ENCODE measurements around the gene MLX.

MLX gene

DNA sequence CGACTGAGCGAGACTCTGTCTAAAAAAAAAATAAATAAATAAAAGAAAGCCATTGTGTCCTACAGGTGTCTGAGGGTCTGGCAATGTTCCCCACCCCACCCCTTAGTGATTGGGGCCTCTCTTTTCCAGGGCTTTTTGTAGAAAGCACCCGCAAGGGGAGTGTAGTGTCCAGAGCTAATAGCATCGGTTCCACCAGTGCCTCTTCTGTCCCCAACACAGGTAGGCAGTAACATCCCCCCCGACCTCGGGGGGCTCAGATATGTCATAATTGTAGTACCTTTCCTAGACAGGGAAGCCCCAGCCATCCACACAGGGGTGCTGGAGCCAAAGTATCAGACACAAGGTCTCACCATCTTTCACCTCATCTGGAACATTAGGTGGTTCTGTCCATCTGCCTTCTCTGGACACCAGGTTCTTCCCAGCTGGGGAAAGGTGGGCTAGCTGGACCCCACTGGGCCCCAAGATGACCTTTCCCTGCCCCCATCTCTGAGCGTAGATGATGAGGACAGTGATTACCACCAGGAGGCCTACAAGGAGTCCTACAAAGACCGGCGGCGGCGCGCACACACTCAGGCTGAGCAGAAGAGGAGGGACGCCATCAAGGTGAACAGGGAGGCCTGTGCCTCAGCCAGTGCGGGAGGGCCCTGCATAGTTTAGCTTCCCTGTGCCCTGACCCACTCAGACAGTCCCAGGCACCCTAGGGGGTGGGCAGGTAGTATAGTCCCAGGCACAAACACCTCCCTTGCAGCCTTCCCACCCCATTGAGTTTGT is 1.6 kb downstream of the MLX start:
- no peak overlapping the region for H3K4me3 ChIP-seq (ENCODE audit: low read depth, low read length)
- no peak for TF ChIP-seq CTCF (IDR thresholded peaks at IDR 0.05; ENCODE audit: borderline replicate concordance, insufficient read depth, low read depth, low read length)

DNA sequence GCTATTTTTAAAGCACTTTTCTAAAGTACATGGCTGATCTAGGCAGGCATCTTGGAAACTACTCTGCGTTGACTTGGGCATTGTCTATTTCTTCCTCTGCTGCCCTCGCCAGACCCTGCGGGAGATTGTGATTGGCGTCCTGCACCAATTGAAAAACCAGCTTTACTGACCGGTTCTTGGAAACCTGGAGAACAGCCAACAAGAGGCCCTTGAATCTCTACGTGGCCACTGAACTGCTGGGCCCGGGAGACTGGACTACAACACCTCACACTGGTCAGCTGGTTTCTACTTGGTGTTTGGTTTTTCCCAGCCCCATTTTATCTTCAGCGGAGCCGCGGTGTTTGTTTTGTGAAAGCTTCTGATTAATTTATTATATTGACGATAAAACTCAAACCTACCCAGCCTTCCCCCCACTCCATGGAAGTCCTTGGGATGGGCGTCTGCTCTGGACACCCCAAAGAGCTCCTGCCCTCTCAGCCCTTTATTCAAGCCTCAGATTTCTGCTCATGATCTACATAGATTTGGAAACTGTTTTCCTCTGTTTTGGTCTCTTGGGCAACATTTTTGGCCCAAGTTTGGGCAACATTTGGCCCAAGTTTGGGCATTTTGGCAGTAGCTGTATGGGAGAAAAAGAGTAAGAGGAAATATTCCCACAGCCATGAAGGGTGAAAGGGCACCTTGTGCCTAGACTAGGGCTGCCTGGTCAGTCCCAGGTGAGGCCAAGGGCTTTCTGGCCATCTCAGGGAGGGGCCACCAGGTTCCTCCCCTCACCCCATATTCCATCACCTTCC is 4.7 kb downstream of the MLX start:
- no peak for TF ChIP-seq CTCF (IDR thresholded peaks at IDR 0.05; ENCODE audit: borderline replicate concordance, insufficient read depth, low read depth, low read length)
- no peak overlapping the region for H3K4me3 ChIP-seq (ENCODE audit: low read depth, low read length)

DNA sequence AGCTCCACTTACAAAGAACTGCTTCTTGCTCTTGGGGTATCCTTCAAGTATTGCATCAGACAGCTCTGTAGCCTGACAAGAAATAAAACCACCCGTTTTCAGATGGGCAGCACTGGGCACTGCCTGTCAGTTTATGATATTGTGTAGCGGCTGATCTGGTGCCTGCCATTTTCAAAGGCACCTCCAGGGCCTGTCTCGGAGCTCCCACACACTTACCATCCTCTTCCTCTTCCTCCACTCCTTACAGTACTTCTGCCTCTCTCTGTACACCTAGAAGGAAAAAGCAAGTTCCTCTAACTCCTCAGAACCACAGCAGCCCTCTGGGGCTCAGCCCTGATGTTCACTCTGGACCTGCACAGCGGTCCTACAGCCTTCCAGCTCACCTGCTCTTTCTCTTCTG is 6.2 kb downstream of the MLX start:
- no peak overlapping the region for H3K4me3 ChIP-seq (ENCODE audit: low read depth, low read length)
- no peak for TF ChIP-seq CTCF (IDR thresholded peaks at IDR 0.05; ENCODE audit: borderline replicate concordance, insufficient read depth, low read depth, low read length)

GRCh38 chr17:42574463-42574862 is 7.6 kb downstream of the MLX start:
- TF ChIP-seq CTCF (IDR thresholded peaks at IDR 0.05; ENCODE audit: borderline replicate concordance, insufficient read depth, low read depth, low read length): no peak
- H3K4me3 ChIP-seq (ENCODE audit: low read depth, low read length): no peak overlapping the region

GRCh38 chr17:42577140-42577531 is 10.2 kb downstream of the MLX start:
- no peak for TF ChIP-seq CTCF (IDR thresholded peaks at IDR 0.05; ENCODE audit: borderline replicate concordance, insufficient read depth, low read depth, low read length)

GRCh38 chr17:42577532-42578281 is 10.8 kb downstream of the MLX start, which contains the start of gene PSMC3IP:
Gene PSMC3IP (minus strand): TSS chr17:42577729. CDS start chr17:42577686, 43 bp downstream.
- H3K4me3 ChIP-seq (ENCODE audit: low read depth, low read length): peak within 1 kb of the TSS; percentile 79
- TF ChIP-seq CTCF (IDR thresholded peaks at IDR 0.05; ENCODE audit: borderline replicate concordance, insufficient read depth, low read depth, low read length): peak; percentile 59

More at GRCh38 chr17:42577140-42577531, 10.2 kb downstream of the MLX start:
- H3K4me3 ChIP-seq (ENCODE audit: low read depth, low read length): peak overlapping the region; percentile 79

Measured in GM12875 (cell line).